Measurements from ENCODE around the gene KIAA1671.

DNA sequence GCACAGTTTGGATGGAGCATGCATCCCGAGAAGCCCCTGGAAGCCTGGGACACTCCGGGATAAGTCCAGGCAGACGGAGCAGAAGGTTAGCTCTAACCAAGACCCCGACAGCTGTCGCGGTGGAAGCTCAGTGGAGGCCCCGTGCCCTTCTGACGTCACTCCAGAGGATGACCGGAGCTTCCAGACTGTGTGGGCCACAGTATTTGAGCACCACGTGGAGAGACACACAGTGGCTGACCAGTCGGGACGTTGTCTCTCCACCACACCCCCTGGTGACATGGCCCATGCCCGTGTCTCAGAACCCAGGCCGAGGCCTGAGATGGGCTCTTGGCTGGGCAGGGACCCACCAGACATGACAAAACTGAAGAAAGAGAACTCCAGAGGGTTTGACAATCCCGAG is 86.3 kb downstream of the KIAA1671 start:
- no peak for TF ChIP-seq CTCF (IDR thresholded peaks at IDR 0.05)
- no peak for TF ChIP-seq POLR2A (IDR thresholded peaks at IDR 0.05)
